ENCODE measurements around the gene SLC22A13. TPM values are rescaled to one million over a fixed set of nuclear protein-coding genes. Genes with fewer than 3 reads are reported as not detected.
A peak's percentile ranks its signal among the peaks of the same experiment; 100 is the strongest.

SLC22A13 gene
- total and polyA plus RNA-seq, 9 of the 15 experiments (the other 6 are each of a cell fraction or from before 2014, with no cell fraction given), result 0.09 to 0.49 (median 0.17) TPM; not detected in 3

- intact Hi-C loops (cut with micrococcal nuclease) (no loop called here), in situ Hi-C loops (cut with MboI) (no loop called here)
- Histone ChIP-seq H3K9ac (ENCODE audit: insufficient read depth in 1 of 2, low read depth in 2 of 2, low read length in 2 of 2) (peak overlapping the region in 1 of 2 experiments; percentile 47; a peak in 2 of 4 replicates), H3K9me3 (replicated peaks; ENCODE audit: control insufficient read depth, insufficient read depth, low read depth, low read length) (no peaks in the 10 kb centered on the region), H4K20me1 (replicated peaks; ENCODE audit: control insufficient read depth, insufficient read depth, low read length) (no peaks in the 10 kb centered on the region), H3K27ac (ENCODE audit: extremely low read depth, low read depth, low read length) (no peak overlapping the region), H3K9me1 (ENCODE audit: control insufficient read depth, insufficient read depth, low read length) (peaks cover 3% of the 10 kb centered on the region), H3K36me3 (ENCODE audit: control insufficient read depth, insufficient read depth, low read length) (no peaks in the 10 kb centered on the region), H3K4me2 (ENCODE audit: insufficient read depth, low read length) (no peak overlapping the region), H3K79me2 (ENCODE audit: control insufficient read depth, insufficient read depth, low read length) (no peaks in the 10 kb centered on the region), H3K27me3 (ENCODE audit: control insufficient read depth in 2 of 2, insufficient read depth in 2 of 2, low read length in 2 of 2) (no peaks in the 10 kb centered on the region; a peak in 3 of 5 replicates), H3K4me3 (no peak overlapping the region), H3K4me1 (replicated peaks in 1 of 2; ENCODE audit: control insufficient read depth in 2 of 2, insufficient read depth in 2 of 2, low read length in 2 of 2) (peaks cover 0 to 14% of the 10 kb centered on the region in 2 experiments; a peak in 2 of 5 replicates), H2AFZ (ENCODE audit: low read depth, low read length) (peak overlapping the region; percentile 69)
- CTCF ChIA-PET (ENCODE audit: low intra/inter-chr PET ratio), result no interaction called here
- ATAC-seq, result no peak; the same call in 2 of the 3 replicates
- peak in 3 of 4 experiments; percentile 30 to 40 (median 33) for DNase-seq (ENCODE audit: extremely low read depth in 1 of 4, low spot score in 3 of 4)
- POLR2A ChIA-PET, result interaction anchor here (0.5 to 0.9 kb wide), 5 partner anchors 9 to 366 kb away, joined by 3 to 5 read pairs (median 3); no protein-coding TSS in a partner anchor
- no TSS peak for BruUV-seq (replicated peaks)
- no peak for FAIRE-seq
- 49% methylated on average over 21 of the region's 21 CpGs for WGBS (ENCODE audit: insufficient coverage, low coverage, missing lambda C conversion rate)
- TF ChIP-seq TEAD1 (CRISPR knock-in tag; IDR thresholded peaks at IDR 0.05), result no peak
- TF ChIP-seq JUND (IDR thresholded peaks at IDR 0.05; ENCODE audit: borderline replicate concordance, low read depth, low read length), result no peak
- no peak for TF ChIP-seq JUND (tag; IDR thresholded peaks at IDR 0.05; ENCODE audit: borderline replicate concordance, low read depth, low read length)
- no peak for TF ChIP-seq NCOA1 (IDR thresholded peaks at IDR 0.05; ENCODE audit: low read depth)
- TF ChIP-seq MED1 (CRISPR knock-in tag; IDR thresholded peaks at IDR 0.05; ENCODE audit: borderline replicate concordance), result 0 out of 2 replicates have a peak, but pooled peaks have one; percentile 47
- TF ChIP-seq TAF9B (IDR thresholded peaks at IDR 0.05; ENCODE audit: partially characterized antibody), result no peak
- TF ChIP-seq KLF16 (IDR thresholded peaks at IDR 0.05), result 0 out of 2 replicates have a peak, but pooled peaks have one; percentile 9
- TF ChIP-seq, protein P1, sequence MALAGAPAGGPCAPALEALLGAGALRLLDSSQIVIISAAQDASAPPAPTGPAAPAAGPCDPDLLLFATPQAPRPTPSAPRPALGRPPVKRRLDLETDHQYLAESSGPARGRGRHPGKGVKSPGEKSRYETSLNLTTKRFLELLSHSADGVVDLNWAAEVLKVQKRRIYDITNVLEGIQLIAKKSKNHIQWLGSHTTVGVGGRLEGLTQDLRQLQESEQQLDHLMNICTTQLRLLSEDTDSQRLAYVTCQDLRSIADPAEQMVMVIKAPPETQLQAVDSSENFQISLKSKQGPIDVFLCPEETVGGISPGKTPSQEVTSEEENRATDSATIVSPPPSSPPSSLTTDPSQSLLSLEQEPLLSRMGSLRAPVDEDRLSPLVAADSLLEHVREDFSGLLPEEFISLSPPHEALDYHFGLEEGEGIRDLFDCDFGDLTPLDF (CRISPR knock-in tag; IDR thresholded peaks at IDR 0.05), result no peak
- TF ChIP-seq, protein P2, sequence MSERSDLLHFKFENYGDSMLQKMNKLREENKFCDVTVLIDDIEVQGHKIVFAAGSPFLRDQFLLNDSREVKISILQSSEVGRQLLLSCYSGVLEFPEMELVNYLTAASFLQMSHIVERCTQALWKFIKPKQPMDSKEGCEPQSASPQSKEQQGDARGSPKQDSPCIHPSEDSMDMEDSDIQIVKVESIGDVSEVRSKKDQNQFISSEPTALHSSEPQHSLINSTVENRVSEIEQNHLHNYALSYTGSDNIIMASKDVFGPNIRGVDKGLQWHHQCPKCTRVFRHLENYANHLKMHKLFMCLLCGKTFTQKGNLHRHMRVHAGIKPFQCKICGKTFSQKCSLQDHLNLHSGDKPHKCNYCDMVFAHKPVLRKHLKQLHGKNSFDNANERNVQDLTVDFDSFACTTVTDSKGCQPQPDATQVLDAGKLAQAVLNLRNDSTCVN (CRISPR knock-in tag; IDR thresholded peaks at IDR 0.05), result no peak
- no peak for TF ChIP-seq TCF7L2 (IDR thresholded peaks at IDR 0.05; ENCODE audit: low read depth, low read length)
- TF ChIP-seq ETS1 (conservative IDR thresholded peaks at IDR 0.05; ENCODE audit: control insufficient read depth, low read depth, low read length), result no peak
- TF ChIP-seq RHOXF2B (CRISPR knock-in tag; conservative IDR thresholded peaks at IDR 0.05), result no peak
- TF ChIP-seq, protein P3, sequence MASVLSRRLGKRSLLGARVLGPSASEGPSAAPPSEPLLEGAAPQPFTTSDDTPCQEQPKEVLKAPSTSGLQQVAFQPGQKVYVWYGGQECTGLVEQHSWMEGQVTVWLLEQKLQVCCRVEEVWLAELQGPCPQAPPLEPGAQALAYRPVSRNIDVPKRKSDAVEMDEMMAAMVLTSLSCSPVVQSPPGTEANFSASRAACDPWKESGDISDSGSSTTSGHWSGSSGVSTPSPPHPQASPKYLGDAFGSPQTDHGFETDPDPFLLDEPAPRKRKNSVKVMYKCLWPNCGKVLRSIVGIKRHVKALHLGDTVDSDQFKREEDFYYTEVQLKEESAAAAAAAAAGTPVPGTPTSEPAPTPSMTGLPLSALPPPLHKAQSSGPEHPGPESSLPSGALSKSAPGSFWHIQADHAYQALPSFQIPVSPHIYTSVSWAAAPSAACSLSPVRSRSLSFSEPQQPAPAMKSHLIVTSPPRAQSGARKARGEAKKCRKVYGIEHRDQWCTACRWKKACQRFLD (CRISPR knock-in tag; IDR thresholded peaks at IDR 0.05), result 0 out of 2 replicates have a peak, but pooled peaks have one; percentile 50
- TF ChIP-seq ZNF76 (CRISPR knock-in tag; IDR thresholded peaks at IDR 0.05; ENCODE audit: borderline replicate concordance), result no peak
- TF ChIP-seq ZNF239 (CRISPR knock-in tag; IDR thresholded peaks at IDR 0.05), result no peak
Observed at GRCh38 chr3:38274864-38275649, 9.4 kb downstream of the SLC22A13 start.

Measured in K562 (cell line).